GM12892 (cell line): ENCODE measurements around the gene LAMA3.

Experiments
- POLR2A ChIP-seq: IDR thresholded peaks from 2 replicates; pipeline ENCODE4 v1.6.1; 2011; ENCODE audit warnings: low read depth, low read length, control low read depth
- POLR2AphosphoS5 ChIP-seq: IDR thresholded peaks from 2 replicates; pipeline ENCODE4 v1.6.1; 2011; ENCODE audit warnings: low read depth, low read length, control low read depth

DNA sequence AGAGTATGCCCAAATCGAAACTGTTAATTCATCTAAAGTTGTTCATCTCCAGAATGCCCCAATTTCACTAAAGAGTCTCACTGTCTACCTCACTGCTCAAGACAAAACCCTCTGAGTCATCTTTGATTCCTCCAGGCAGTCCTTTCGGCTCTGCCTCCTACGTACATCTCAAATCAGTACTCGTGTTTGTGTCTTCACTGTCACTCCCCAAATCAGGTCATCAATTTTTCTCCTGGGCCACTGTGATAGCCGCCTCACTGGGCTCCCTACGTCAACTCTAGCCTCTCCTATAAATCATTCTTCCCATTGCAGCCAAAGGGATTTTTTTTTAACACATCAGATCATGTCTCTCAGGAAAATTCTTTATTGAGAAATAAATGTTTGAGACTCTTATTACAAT is 283.2 kb downstream of the LAMA3 start:
- no peak for TF ChIP-seq POLR2A
- TF ChIP-seq POLR2AphosphoS5 = no peak
